Glutamatergic neuron (in vitro differentiated cells): Measurements from ENCODE around the gene SLC25A19. TPM values are rescaled to one million over a fixed set of nuclear protein-coding genes. Genes with fewer than 3 reads are reported as not detected.
"Not testable (repeated sequence)": the region's sequence is repeated elsewhere in the genome, so short reads cannot be mapped to it uniquely, and the experiment has no call there.

Source experiments
- DNase-seq: peaks from one replicate; pipeline ENCODE4 v3.0.0; 2022
- H3K27ac Mint-ChIP-seq: one replicate; pipeline ENCODE4 v1.8.0; 2020; ENCODE audit warnings: mild to moderate bottlenecking, mixed read lengths, inconsistent platforms; ENCODE audit not compliant: unreplicated experiment
- H3K27me3 Mint-ChIP-seq: one replicate; pipeline ENCODE4 v1.8.0; 2020; ENCODE audit warnings: mild to moderate bottlenecking, moderate library complexity, mixed read lengths, inconsistent platforms; ENCODE audit not compliant: unreplicated experiment
- H3K36me3 Mint-ChIP-seq: one replicate; pipeline ENCODE4 v1.8.0; 2020; ENCODE audit warnings: mild to moderate bottlenecking, mixed read lengths, inconsistent platforms; ENCODE audit not compliant: unreplicated experiment
- H3K4me1 Mint-ChIP-seq: one replicate; pipeline ENCODE4 v1.8.0; 2020; ENCODE audit warnings: mild to moderate bottlenecking, low read depth, mixed read lengths, inconsistent platforms; ENCODE audit not compliant: unreplicated experiment
- H3K4me3 Mint-ChIP-seq: one replicate; pipeline ENCODE4 v1.8.0; 2020; ENCODE audit warnings: mild to moderate bottlenecking, mixed read lengths, inconsistent platforms; ENCODE audit not compliant: unreplicated experiment
- H3K9me3 Mint-ChIP-seq: one replicate; pipeline ENCODE4 v1.8.0; 2020; ENCODE audit warnings: mild to moderate bottlenecking, moderate library complexity, mixed read lengths, inconsistent platforms; ENCODE audit not compliant: unreplicated experiment
- total RNA-seq: library from RNA; stranded (reverse); fragmentation: NEBNext Ultra II Directional; extraction: Animal tissue kit (Norgen Biotek cat#: 25700); gene quantifications from one replicate; pipeline ENCODE4 v1.2.1, GENCODE V29; 2021; ENCODE audit not compliant: unreplicated experiment
- TF ChIP-seq, protein P1 (sequence below): fragments of 200-600 bp; sonication (generic); IDR thresholded peaks from one replicate; pipeline ENCODE4 v1.5.0; 2021; ENCODE audit not compliant: partially characterized antibody, unreplicated experiment

Gene SLC25A19
- total RNA-seq, 1 donor from 2014 or later, result 9.3 TPM

DNA sequence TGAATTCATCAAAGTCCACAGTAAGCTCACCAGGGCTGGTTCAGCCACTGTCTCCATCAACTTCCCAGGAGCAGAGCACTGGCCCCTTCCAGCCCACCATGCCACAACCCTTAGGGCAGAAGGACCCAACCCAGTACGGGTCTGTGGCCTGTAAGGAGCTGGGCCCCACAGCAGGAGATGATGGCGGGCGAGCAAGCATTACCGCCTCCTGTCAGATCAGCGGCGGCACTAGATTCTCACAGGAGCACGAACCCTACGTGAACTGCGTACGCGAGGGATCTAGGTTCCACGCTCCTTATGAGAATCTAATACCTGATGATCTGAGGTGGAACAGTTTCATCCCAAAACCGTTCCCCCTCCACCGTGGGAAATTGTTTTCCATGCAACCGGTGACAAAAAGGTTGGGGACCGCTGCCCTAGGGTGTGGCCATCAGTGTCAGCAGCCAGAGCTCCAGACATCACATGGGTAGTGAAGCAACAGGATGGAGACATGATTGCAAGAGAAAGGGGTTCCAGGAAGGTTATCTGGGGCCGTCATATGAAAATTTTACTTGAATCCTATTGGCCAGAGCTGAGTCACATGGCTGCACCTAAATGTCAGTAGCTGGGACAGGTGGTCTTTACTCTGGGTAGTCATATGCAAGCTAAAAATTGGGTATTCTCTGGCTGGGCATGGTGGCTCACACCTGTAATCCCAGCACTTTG is 12.4 kb upstream of the SLC25A19 start:
- H3K36me3 Mint-ChIP-seq, result no peaks in the 10 kb centered on the region
- H3K9me3 Mint-ChIP-seq, result no peaks in the 10 kb centered on the region
- H3K4me3 Mint-ChIP-seq, result no peak overlapping the region
- H3K27me3 Mint-ChIP-seq, result peaks cover 2% of the 10 kb centered on the region
- TF ChIP-seq, protein P1, sequence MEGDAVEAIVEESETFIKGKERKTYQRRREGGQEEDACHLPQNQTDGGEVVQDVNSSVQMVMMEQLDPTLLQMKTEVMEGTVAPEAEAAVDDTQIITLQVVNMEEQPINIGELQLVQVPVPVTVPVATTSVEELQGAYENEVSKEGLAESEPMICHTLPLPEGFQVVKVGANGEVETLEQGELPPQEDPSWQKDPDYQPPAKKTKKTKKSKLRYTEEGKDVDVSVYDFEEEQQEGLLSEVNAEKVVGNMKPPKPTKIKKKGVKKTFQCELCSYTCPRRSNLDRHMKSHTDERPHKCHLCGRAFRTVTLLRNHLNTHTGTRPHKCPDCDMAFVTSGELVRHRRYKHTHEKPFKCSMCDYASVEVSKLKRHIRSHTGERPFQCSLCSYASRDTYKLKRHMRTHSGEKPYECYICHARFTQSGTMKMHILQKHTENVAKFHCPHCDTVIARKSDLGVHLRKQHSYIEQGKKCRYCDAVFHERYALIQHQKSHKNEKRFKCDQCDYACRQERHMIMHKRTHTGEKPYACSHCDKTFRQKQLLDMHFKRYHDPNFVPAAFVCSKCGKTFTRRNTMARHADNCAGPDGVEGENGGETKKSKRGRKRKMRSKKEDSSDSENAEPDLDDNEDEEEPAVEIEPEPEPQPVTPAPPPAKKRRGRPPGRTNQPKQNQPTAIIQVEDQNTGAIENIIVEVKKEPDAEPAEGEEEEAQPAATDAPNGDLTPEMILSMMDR, result no peak
- DNase-seq, result no peak
- H3K27ac Mint-ChIP-seq, result no peak overlapping the region
- H3K4me1 Mint-ChIP-seq, result no peaks in the 10 kb centered on the region

DNA sequence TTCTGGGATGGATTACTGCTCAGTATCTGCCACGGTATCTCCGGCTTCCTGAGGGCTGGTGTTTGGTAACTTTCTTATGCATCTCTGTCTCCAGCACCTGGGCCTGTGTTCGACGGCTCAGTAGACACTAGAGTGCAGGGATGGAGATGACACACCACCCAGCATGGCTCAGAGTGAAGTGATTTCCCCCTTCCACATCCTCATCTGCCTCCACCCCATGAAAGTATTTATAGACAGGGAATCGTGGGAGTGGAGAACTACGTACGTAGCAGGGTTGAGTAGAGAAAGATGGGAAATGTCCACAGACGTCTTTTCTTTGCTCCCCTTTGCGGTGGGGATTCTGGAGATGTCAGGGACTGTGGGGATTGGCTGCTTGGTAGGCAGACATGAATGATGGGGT is 11.8 kb upstream of the SLC25A19 start:
- Mint-ChIP-seq H3K4me1 (no peaks in the 10 kb centered on the region), H3K9me3 (no peaks in the 10 kb centered on the region), H3K4me3 (no peak overlapping the region), H3K27me3 (peaks cover 2% of the 10 kb centered on the region), H3K36me3 (no peaks in the 10 kb centered on the region), H3K27ac (no peak overlapping the region)
- no peak for DNase-seq
- TF ChIP-seq, protein P1, result no peak

DNA sequence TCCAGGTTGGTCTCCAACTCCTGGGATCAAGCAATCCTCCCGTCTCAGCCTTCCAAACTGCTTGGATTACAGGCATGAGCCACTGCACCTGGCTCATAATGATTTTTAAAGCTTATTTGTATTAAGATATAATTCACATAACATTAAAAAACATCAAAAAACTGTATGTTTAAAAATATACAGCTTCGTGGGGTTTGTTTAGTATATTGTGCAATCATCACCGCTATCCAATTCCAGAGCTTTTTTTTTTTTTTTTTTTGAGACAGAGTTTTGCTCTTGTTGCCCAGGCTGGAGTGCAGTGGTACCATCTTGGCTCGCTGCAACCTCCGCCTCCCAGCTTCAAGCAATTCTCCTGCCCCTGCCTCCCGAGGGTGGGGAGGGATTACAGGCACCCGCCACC is 11.0 kb upstream of the SLC25A19 start:
- H3K27me3 Mint-ChIP-seq, result peaks cover 2% of the 10 kb centered on the region
- H3K4me1 Mint-ChIP-seq, result no peaks in the 10 kb centered on the region
- H3K4me3 Mint-ChIP-seq, result no peak overlapping the region
- TF ChIP-seq, protein P1, result no peak
- H3K27ac Mint-ChIP-seq, result no peak overlapping the region
- H3K36me3 Mint-ChIP-seq, result no peaks in the 10 kb centered on the region
- DNase-seq, result no peak
- H3K9me3 Mint-ChIP-seq, result no peaks in the 10 kb centered on the region

DNA sequence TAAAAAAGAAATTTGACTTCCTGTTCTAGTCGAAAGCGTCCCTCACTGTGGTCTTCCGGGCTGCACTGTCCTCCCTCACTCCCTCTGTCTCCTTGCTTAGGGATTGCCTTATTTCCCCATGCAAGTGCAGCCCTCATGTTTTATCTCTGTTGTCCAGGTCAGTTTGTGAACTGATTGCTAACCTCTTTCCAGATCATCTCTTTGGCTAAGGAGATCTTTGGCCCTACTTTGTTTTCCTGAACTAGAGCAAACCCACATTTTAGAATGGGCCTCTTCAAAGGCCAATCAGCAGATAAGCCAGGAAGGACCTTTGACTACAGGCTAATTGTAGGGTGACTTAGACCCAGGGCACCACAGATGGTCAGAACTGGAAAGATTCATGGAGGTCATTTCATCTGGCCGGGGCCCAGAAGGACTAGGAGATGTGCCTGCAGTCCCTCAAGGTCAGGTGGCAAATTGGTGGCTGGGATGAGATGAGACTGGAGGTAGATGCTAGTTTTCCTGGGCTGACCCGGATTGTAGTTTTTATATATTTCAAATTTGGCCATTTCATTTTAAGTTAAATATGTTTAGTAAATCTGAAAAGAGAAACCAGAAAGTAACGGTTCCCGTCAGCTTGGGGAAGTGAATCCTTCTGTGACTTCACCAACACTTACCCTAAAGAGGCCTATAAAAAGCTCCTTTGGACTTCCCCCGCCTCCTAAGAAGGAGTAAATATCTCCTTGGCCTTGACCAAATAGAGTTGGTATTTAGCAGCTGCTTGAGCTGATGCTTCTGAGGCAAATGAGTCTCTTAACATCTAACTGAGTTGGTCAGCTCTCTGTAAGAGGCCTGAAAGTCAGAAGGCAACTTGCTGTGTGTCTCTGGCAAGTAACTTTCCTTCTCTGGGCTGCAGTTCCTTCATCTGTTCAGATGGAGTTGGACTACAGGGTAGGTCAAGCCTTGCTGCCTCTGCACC is 6.2 kb upstream of the SLC25A19 start:
- TF ChIP-seq, protein P1, result no peak
- no peaks in the 10 kb centered on the region for H3K27me3 Mint-ChIP-seq
- H3K4me1 Mint-ChIP-seq, result no peaks in the 10 kb centered on the region

DNA sequence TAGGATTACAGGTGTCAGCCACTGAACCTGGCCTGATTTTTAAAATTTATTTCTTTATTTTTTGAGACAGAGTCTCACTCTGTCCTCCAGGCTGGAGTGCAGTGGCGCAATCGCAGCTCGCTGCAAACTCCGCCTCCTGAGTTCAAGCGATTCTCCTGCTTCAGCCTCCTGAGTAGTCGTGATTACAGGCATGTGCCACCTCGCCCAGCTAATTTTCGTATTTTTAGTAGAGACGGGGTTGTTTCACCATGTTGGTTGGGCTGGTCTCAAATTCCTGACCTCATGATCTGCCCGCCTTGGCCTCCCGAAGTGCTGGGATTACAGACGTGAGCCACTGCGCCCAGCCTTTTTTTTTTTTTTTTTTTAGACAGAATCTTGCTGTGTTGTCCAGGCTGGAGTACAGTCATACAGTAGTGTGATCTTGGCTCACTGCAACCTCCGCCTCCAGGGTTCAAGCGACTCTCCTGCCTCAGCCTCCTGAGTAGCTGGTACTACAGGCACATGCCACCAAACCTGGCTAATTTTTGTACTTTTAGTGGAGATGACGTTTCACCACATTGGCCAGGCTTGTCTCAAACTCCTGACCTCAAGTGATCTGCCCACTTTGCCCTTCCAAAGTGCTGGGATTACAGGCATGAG is 3.7 kb upstream of the SLC25A19 start:
- not testable (repeated sequence) for H3K4me1 Mint-ChIP-seq, H3K9me3 Mint-ChIP-seq, H3K27me3 Mint-ChIP-seq, H3K4me3 Mint-ChIP-seq, DNase-seq, H3K27ac Mint-ChIP-seq, H3K36me3 Mint-ChIP-seq

More for the DNA sequence above, 6.2 kb upstream of the SLC25A19 start:
- Mint-ChIP-seq H3K4me3 (no peak overlapping the region), H3K9me3 (no peaks in the 10 kb centered on the region), H3K27ac (no peak overlapping the region), H3K36me3 (no peaks in the 10 kb centered on the region)
- DNase-seq, result no peak
